GM08714 (cell line): ENCODE data around the gene TARBP1.

Source experiments
- H3K4me3 ChIP-seq: fragments of 200-500 bp; sonication (Bioruptor generic); 2 replicates; pipeline ENCODE4 v1.5.1; 2014; ENCODE audit warnings: mild to moderate bottlenecking, low read length, inconsistent platforms
- ZNF274 ChIP-seq: IDR thresholded peaks from 2 replicates; pipeline ENCODE4 v1.6.1; 2012; ENCODE audit warnings: mild to moderate bottlenecking, low read depth, low read length

The TARBP1 gene

DNA sequence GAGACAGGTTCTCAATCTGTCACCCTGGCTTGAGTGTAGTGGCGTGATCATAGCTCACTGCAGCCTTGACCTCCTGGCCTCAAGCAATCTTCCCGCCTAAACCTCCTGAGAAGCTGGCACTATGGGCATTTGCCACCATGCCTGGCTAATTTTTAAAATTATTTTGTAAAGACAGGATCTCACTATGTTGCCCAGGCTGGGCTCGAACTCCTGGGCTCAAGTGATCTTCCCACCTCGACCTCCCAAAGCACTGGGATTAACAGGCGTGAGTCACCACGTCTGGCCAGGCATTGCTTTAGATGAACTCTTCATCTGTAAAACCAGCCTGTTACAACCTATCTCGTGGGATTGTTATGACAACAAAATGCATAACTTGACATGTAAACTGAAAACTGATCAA is 103.3 kb downstream of the TARBP1 start:
- no peak for TF ChIP-seq ZNF274
- no peak overlapping the region for H3K4me3 ChIP-seq

DNA sequence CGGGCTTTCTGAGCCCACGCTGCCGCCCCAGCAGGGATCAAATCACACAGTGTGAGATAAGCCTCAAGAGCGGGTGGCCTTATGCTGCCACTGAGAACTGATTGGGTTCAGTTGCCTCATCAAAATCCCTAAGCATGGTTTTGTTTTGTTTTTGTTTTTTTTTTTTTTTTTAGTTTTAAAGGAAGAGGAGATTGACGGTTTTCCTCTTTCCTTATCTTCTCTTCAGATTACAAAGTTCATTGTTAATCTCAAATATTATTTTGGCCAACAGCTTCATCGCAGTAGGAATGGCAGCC is 105.1 kb downstream of the TARBP1 start:
- peak overlapping the region; percentile 93 for H3K4me3 ChIP-seq
- no peak for TF ChIP-seq ZNF274

DNA sequence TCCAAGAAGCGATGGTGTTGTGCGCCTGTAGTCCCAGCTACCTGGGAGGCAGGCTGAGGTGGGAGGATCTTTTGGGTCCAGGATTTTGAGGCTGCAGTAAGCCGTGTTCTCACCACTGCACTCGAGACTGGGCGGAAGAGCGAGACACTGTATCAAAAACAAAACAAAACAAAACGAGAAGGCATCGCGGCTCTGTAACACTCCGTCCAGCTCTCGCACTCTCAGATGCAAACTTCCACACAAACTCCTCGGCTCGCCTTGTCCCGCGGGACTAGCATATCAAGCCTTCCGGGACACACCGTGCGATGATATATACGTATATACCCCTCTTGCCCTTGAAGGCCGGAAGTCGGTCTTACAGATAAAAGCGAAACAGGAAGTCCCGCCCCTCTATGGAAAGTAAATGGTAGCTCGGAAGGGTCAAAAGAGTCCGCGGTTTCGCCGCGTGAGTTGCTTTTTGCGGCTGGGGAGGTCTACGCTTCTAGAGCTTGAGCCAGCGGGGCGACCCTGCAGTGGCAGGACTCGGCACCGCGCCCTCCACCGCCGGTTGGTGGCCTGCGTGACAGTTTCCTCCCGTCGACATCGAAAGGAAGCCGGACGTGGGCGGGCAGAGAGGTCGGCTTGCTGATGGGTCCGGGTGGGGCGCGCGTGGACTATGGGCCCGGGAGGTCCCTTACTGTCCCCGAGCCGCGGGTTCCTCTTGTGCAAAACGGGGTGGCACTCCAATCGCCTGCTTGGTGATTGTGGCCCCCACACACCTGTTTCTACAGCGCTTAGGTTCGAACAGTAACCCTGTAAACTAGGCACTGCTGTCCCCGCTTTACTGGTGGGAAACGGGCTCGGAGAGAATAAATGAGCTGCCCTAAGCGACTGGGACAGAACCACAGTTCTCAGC is 105.7 kb downstream of the TARBP1 start, which contains the start of gene COA6:
Gene COA6 (plus strand): TSS at position 393 of the 895 bp plus-strand sequence. CDS start 11 bp downstream, at position 404.
- H3K4me3 ChIP-seq = peak within 1 kb of the TSS; percentile 93
- no peak for TF ChIP-seq ZNF274

DNA sequence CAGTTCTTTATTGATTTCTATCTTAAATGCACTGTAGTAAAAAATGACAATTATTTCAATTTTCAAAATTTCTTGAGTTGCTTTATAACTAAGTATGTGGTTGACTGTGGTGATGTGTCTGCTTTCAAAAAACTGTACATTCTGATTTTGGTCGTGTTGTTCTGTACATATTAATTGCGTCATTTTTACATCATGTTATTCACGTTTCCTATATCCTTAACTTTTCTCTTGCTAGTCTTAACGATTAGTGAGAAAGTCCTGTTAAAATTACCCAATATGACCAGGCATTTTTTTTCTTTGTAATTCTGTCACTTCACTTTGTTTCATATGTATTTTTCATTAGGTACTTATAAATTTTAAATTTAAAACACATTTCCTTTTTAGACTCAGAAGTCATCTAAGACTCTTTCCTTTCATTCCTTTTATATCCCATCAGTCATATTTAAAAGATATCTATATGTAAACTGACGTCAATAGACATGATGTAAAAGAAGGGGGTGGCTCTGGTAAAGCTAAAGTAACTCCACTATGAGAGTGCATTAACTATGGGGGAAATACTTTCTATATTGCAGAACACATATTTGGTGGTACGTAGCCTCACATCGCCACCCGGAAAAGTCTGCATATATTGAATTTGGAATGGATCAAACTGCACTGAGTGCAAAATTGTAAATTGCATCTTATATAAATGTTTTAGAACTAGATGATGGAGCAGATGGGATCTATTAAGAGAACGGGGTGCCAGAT is 106.8 kb downstream of the TARBP1 start:
- no peak for TF ChIP-seq ZNF274
- H3K4me3 ChIP-seq = peak overlapping the region; percentile 93; the same call in 1 of the 2 replicates

DNA sequence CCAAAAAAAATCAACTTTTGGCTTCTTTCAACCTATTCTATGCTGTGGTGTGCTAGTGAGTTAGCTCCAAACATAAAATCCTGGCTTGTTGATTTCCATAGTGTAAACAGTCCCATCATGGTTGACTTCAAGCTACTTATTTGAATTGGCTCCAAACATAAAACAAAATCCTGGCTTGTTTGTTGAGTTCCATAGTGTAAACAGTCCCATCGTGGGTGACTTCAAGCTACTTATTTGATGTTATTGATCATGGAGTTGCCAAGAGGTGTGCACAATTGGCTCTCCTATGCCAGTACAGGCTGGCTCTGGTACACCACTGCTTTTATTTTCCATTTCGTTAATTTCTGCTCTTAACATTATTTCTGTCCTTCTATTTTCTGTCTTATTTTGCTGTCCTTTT is 107.6 kb downstream of the TARBP1 start:
- no peak for TF ChIP-seq ZNF274
- H3K4me3 ChIP-seq = no peak overlapping the region

DNA sequence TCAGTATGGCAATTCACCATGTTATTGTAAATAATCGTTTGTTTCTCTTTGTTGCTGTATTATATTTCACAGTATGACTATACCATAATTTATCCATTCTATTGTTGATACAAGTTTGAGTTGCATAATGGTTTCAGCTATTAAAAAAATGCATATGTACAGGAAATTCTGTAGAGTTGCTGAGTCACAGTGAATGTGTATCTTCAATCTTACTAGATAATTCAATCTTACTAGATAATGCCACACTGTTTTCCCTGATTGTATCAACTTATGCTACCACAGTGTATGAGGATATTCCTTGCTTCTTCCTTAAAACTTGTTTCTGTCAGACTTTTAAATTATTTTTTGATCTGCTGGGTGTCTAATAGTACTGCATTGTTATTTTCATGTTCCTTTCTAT is 109.2 kb downstream of the TARBP1 start:
- no peak overlapping the region for H3K4me3 ChIP-seq
- no peak for TF ChIP-seq ZNF274

DNA sequence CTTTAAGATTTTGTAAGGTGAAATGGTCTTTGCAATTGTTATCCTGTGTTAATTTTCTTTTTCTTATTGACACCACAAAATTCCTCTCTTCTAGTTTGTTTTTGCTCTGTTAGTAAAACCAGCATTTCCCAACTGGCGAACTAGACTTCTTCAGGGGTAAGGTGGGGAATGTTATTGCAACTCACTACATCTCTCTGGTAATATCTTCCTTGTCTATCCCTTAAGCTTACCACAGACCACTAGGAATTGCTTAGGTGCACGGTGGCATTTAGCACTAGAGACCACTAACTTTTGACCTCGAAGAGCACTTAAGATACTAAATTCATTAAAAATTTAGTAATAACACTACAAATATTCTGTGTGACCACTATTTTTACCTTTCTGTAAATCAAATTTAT is 109.9 kb downstream of the TARBP1 start:
- no peak overlapping the region for H3K4me3 ChIP-seq
- no peak for TF ChIP-seq ZNF274

DNA sequence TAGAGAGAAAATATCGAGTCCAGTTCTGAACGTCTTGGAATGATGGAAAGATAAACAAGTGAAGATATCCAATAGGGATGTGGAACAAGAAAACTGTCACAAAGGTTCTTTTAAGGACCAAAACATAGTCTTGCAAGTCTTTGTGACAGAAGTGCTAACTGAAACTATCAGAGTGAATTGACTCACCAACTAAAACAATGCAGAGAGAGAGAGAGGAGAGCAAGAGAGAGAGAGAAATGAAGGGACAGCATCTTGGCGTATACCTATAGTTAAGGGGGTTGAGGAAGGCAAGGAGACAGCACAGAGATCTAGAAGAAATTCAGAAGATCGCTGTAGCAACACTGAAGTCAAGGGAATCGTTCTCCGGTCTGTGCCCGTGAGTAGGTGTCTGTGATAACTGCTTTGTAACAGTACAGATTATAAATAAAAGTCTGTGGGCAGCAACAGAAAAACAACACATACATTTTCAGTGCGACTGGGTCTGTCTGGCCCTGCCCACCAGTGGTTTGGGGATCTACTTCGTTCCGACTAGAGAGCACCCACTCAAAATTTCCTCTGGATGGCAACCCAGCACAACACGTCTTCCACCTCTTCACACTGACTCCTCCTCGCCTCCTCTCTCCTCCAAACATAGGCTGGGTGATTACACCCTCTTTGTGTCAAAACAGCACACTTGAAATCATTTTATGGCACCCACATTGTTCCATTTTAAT is 110.5 kb downstream of the TARBP1 start:
- no peak for TF ChIP-seq ZNF274
- H3K4me3 ChIP-seq = no peak overlapping the region

DNA sequence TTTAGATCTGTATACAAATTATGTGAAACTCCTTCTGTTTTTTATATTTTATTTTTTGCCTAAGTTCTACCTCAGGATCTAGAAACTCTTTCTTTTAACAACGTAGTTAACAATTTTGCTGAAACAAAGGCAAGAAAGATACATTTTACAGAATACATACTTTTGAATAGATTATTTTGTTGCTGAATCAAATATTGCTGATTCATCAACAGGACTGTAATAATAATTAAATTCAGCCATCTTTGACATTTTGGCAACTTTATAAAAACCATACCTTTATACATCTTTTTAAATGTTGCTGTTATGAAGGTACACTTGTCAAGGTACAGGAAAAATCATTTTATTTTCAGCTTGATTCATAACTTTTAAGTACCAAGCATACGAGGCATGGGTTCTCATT is 116.4 kb downstream of the TARBP1 start:
- H3K4me3 ChIP-seq = no peak overlapping the region
- no peak for TF ChIP-seq ZNF274

DNA sequence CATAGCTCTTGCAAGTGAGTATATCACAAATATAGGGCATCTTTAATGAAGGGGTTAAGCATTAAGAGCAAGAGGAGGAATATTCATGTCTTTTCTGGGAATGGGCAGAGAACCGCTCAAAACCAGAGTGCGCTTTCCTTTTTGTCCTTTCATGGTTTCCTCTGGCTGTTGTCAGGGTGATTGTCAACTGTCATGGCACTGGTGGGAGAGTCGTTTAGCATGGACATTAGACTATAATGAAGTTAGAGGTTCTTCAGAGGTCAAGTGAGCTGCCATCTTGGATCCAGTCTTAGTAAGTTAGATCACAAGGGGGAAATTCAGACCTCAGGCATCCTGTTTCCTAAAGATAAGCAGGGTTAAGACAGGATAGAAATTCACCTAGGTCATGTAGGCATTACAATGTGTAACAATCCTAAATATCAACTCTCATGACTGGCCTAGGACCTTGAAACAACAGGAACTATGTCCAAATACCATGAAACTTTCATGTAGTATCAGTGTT is 117.8 kb downstream of the TARBP1 start:
- H3K4me3 ChIP-seq = no peak overlapping the region
- TF ChIP-seq ZNF274 = no peak

DNA sequence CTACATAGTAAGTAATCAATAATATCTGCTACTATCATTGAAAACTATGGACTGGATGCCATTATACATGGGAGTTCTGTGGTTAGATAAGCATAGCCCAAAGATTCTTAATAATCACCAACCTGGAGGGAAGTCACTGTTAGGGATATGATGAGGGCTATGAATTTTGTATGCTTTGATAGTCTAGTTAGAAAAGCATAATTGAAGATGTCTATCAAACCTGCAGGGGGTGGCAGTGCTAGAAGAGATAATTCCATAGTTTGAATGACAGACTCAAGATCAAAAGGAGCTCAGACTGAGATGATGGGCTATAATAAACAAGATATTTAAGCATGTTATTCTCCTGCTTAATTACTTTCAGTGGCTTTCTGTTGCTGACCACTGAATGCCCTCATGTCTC is 121.1 kb downstream of the TARBP1 start:
- no peak overlapping the region for H3K4me3 ChIP-seq

DNA sequence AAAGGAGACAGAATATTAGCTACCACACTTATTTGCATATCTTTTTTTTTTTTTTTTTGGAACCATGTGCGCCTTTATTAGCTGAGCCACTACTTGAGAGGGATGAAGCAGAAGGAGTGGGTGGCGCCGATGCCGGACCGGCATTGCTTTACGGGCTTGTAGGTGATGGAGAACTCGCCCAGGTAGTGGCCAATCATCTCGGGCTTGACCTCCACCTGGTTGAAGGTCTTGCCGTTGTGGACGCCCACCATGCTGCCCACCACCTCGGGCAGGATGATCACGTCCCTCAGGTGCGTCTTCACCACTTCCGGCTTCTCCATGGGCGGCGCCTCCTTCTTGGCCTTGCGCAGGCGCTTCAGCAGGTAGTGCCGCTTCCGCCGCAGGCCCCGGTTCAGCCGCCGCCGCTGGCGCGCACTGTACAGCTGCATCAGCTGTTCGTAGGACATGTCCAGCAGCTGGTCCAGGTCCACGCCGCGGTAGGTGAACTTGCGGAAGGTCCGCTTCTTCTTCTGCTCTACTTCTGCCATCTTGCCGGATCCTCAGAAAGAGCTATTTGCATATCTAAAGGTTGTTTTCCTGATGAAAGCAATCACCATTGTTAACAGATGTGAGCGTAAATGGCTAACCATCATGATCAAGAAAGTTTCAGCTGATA is 122.2 kb downstream of the TARBP1 start:
- H3K4me3 ChIP-seq = peak overlapping the region; percentile 54

More for the DNA sequence above, 121.1 kb downstream of the TARBP1 start:
- no peak for TF ChIP-seq ZNF274

DNA sequence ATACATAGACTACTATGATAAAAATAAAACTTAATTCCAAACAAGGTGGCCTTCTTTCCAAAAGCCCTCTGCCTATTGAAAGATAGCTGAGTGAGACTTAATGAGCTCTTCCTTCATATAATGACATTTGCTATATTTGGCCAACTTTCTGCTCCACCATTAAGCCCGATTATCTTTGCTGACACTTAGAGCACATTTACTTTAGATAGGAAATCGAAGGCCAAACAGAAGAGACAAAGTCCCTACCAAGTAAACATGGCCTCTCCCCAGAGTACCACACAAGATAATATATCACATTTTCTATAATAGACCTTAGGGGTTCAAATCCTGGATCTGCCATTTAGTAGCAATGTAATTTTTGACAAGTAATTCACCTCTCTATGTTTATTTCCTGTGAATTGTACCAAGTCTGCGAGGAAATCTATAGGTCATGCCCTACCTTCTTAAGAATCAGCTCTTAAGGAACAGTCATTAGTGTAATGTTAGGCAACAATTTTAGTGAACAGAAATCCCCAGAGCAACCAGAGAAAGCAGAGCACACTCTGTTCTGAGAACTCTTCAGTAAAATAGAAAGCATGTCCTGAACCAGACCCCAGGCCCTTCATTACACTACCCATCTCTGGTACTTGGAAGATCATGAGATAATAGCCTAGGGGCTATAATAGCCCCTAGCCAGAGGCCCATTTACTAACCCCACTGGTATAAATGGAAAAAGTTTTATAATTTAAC is 123.0 kb downstream of the TARBP1 start:
- H3K4me3 ChIP-seq = no peak overlapping the region
- no peak for TF ChIP-seq ZNF274
